Ascending aorta (tissue), 2 donors: ENCODE data around the gene TRAPPC6A. TPM values are rescaled to one million over a fixed set of nuclear protein-coding genes. Genes with fewer than 3 reads are reported as not detected.

Experiments
- DNase-seq, 2 donors: peaks; one replicate each; pipeline ENCODE4 v3.0.0-alpha.2; 2019; ENCODE audit warnings: low spot score in 2 of 2
- H3K27ac ChIP-seq, 2 donors: fragments of 200-600 bp; sonication (generic); one replicate each; pipeline ENCODE4 v1.5.1; 2016 to 2017; ENCODE audit warnings: mild to moderate bottlenecking in 1 of 2
- H3K27me3 ChIP-seq: fragments of 200-600 bp; sonication (generic); one replicate; pipeline ENCODE4 v1.5.1; 2017
- H3K36me3 ChIP-seq, 2 donors: fragments of 200-600 bp; sonication (generic); one replicate each; pipeline ENCODE4 v1.5.1; 2016
- H3K4me1 ChIP-seq, 2 donors: fragments of 200-600 bp; sonication (generic); one replicate each; pipeline ENCODE4 v1.5.1; 2016 to 2017; ENCODE audit warnings: mild to moderate bottlenecking in 1 of 2
- H3K4me3 ChIP-seq, 2 donors: fragments of 200-600 bp; sonication (generic); one replicate each; pipeline ENCODE4 v1.5.1; 2016 to 2017; ENCODE audit warnings: mild to moderate bottlenecking in 1 of 2
- H3K9me3 ChIP-seq, 2 donors: fragments of 200-600 bp; sonication (generic); one replicate each; pipeline ENCODE4 v1.5.1; 2016
- CTCF ChIP-seq, 3 experiments: fragments of 200-600 bp in 2 of 3; fragments of 450-650 bp in 1 of 3; sonication (generic) in 2 of 3; IDR thresholded peaks; one replicate each; pipeline ENCODE4 v1.5.1; 2016 to 2019; ENCODE audit warnings: antibody characterized with exemption in 3 of 3, mild to moderate bottlenecking in 1 of 3, moderate library complexity in 1 of 3
- intact Hi-C: fragments of 100-400 bp; cut with DNase I; formaldehyde crosslinking; loops from one replicate; pipeline ENCODE4 v1.15.1; 2023
- total RNA-seq: library from RNA; depleted of rRNA; stranded (reverse); fragments of >200 nt; gene quantifications from one replicate; pipeline ENCODE4 v1.1.0, GENCODE V29; 2016

The TRAPPC6A gene
- total RNA-seq, 1 donor from 2014 or later = 18.3 TPM

DNA sequence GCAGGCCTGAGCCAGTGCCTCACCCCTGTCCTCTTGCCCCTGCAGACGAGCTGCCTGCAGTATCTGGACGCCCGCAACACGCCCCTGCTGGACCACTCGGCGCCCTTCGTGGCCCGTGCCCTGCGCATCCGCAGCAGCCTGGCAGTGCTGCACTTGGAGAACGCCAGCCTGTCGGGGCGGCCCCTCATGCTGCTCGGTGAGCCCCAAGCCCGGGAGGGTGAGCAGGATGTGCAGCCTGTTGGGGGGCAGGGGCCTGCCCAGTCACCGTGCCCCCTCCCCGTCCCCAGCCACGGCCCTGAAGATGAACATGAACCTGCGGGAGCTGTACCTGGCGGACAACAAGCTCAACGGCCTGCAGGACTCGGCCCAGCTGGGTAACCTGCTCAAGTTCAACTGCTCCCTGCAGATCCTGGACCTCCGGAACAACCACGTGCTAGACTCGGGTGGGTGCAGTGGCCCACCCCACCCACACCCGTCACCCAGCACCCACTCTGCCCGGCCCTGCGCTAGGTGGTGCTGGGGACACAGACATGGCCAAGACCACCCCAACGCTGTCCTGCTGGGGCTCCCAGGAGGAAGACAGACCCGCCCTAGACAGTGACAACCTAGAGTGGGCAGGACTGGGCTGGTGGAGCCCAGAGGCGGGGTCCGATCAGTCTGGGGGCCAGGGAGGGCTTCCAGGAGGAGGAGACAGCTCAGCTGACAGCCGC is 35.9 kb downstream of the TRAPPC6A start:
- no peaks in the 10 kb centered on the region for H3K9me3 ChIP-seq
- no peak for TF ChIP-seq CTCF (IDR thresholded peaks at IDR 0.05)
- no peaks in the 10 kb centered on the region for H3K27me3 ChIP-seq
- DNase-seq = no peak
- no peaks in the 10 kb centered on the region for H3K4me1 ChIP-seq
- H3K36me3 ChIP-seq = peaks cover 52 to 57% of the 10 kb centered on the region in 2 donors
- intact Hi-C loops = no loop called here
- no peak overlapping the region for H3K4me3 ChIP-seq
- H3K27ac ChIP-seq = no peak overlapping the region

- no peaks in the 10 kb centered on the region for H3K9me3 ChIP-seq
- no peak for TF ChIP-seq CTCF (IDR thresholded peaks at IDR 0.05)
- H3K27ac ChIP-seq = no peak overlapping the region
- DNase-seq = no peak
- peaks cover 46 to 54% of the 10 kb centered on the region in 2 donors for H3K36me3 ChIP-seq
- no peak overlapping the region for H3K4me3 ChIP-seq
- H3K4me1 ChIP-seq = no peaks in the 10 kb centered on the region
- no peaks in the 10 kb centered on the region for H3K27me3 ChIP-seq
- intact Hi-C loops = no loop called here
Measured at GRCh38 chr19:45141203-45141900, 36.7 kb downstream of the TRAPPC6A start.

DNA sequence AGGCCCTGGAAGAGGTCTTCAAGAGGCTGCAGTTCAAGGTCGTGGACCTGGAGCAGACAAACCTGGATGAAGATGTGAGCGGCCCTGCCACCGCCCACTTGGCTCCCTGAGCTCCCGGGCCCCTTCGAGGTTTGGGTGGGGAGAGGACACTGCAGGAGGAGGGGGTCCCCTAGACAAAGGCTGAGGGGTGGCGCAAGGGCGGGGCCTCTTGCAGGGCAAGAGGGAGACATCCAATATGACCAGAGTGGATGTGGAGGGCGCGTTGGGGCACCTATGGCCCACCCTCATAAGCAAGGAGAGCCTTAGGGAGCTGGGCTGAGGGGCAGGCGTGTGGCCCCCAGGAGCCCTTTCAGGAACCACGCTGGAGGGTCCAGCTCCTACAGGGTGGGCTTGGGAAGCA is 37.5 kb downstream of the TRAPPC6A start:
- Histone ChIP-seq H3K27ac (no peak overlapping the region), H3K27me3 (no peaks in the 10 kb centered on the region), H3K36me3 (peaks cover 42 to 46% of the 10 kb centered on the region in 2 donors), H3K4me1 (no peaks in the 10 kb centered on the region), H3K9me3 (no peaks in the 10 kb centered on the region), H3K4me3 (no peak overlapping the region)
- no peak for DNase-seq
- intact Hi-C loops = no loop called here
- no peak for TF ChIP-seq CTCF (IDR thresholded peaks at IDR 0.05)

DNA sequence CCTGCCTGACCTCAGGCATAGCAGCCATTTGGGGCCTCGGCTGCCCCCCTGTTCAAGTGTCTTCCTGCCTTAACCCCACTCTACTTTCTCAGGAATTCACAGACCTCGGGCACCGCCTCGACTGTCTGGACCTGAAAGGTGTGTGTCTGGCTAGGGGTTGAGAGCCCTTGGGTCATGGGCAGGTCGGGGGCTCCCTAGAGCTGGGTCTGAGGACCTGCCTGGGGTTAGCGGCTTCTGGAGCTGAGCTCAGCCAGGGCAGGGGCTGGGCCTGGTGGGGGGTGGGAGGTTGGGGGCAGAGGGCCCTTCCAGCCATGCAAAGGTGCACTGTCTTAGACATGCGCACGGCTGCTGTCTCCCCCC is 37.9 kb downstream of the TRAPPC6A start:
- no peak for TF ChIP-seq CTCF (IDR thresholded peaks at IDR 0.05)
- Histone ChIP-seq H3K27ac (no peak overlapping the region), H3K4me1 (no peaks in the 10 kb centered on the region), H3K27me3 (no peaks in the 10 kb centered on the region), H3K4me3 (no peak overlapping the region), H3K9me3 (no peaks in the 10 kb centered on the region), H3K36me3 (peaks cover 38 to 41% of the 10 kb centered on the region in 2 donors)
- intact Hi-C loops = no loop called here
- no peak for DNase-seq

GRCh38 chr19:45139286-45140143 is 38.5 kb downstream of the TRAPPC6A start:
- intact Hi-C loops = no loop called here
- TF ChIP-seq CTCF (IDR thresholded peaks at IDR 0.05) = no peak
- peaks cover 33 to 35% of the 10 kb centered on the region in 2 donors for H3K36me3 ChIP-seq

More at GRCh38 chr19:45139286-45140143, 38.5 kb downstream of the TRAPPC6A start:
- H3K27me3 ChIP-seq = no peaks in the 10 kb centered on the region
- no peaks in the 10 kb centered on the region for H3K4me1 ChIP-seq
- no peak overlapping the region for H3K4me3 ChIP-seq
- H3K27ac ChIP-seq = no peak overlapping the region
- no peaks in the 10 kb centered on the region for H3K9me3 ChIP-seq
- no peak for DNase-seq
